OCI-LY1 (cell line): ENCODE data around the gene FOXA3.

ENCODE experiments used
- H2AFZ ChIP-seq: fragments of 200-600 bp; sonication (generic), shearing (Covaris generic); 2 replicates; pipeline ENCODE4 v1.6.0; 2014; ENCODE audit warnings: antibody characterized with exemption, mild to moderate bottlenecking, low read length
- H3F3A ChIP-seq: fragments of 200-600 bp; sonication (generic), shearing (Covaris generic); 2 replicates; pipeline ENCODE4 v1.6.0; 2014; ENCODE audit warnings: mild to moderate bottlenecking, antibody characterized with exemption, low read length, moderate library complexity; ENCODE audit not compliant: insufficient read depth
- H3K27ac ChIP-seq: fragments of 200-600 bp; sonication (generic); 2 replicates; pipeline ENCODE4 v1.5.1; 2014; ENCODE audit warnings: low read length, mixed run types, mild to moderate bottlenecking, low read depth; ENCODE audit not compliant: poor library complexity, severe bottlenecking
- H3K27me3 ChIP-seq: fragments of 200-600 bp; sonication (generic); 2 replicates; pipeline ENCODE4 v1.6.0; 2014; ENCODE audit warnings: antibody characterized with exemption, mild to moderate bottlenecking, low read length, moderate library complexity; ENCODE audit not compliant: insufficient read depth
- H3K36me3 ChIP-seq: fragments of 200-600 bp; sonication (generic); 2 replicates; pipeline ENCODE4 v1.6.1; 2014; ENCODE audit warnings: mild to moderate bottlenecking, antibody characterized with exemption, low read length, moderate library complexity, mixed read lengths; ENCODE audit not compliant: insufficient read depth
- H3K4me1 ChIP-seq: fragments of 200-600 bp; sonication (generic); 2 replicates; pipeline ENCODE4 v1.5.1; 2014; ENCODE audit warnings: mild to moderate bottlenecking, low read length, moderate library complexity; ENCODE audit not compliant: insufficient read depth, severe bottlenecking
- H3K4me2 ChIP-seq: fragments of 200-600 bp; sonication (generic), shearing (Covaris generic); 2 replicates; pipeline ENCODE4 v1.6.1; 2014; ENCODE audit warnings: low read length
- H3K4me3 ChIP-seq: fragments of 200-600 bp; sonication (generic); 2 replicates; pipeline ENCODE4 v1.5.1; 2014; ENCODE audit warnings: low read length, low read depth, mild to moderate bottlenecking, mixed read lengths; ENCODE audit not compliant: poor library complexity, severe bottlenecking
- H3K79me2 ChIP-seq: fragments of 200-600 bp; shearing (Covaris generic); 2 replicates; pipeline ENCODE4 v1.6.1; 2016; ENCODE audit warnings: mixed run types, low read length, mixed read lengths; ENCODE audit not compliant: insufficient read depth
- H3K9ac ChIP-seq: fragments of 200-600 bp; sonication (generic), shearing (Covaris generic); 2 replicates; pipeline ENCODE4 v1.6.1; 2014; ENCODE audit warnings: mild to moderate bottlenecking, low read length, mixed read lengths
- H3K9me2 ChIP-seq: fragments of 200-600 bp; sonication (generic), shearing (Covaris generic); 2 replicates; pipeline ENCODE4 v1.6.1; 2014; ENCODE audit warnings: low read depth, mild to moderate bottlenecking, low read length, mixed read lengths
- H3K9me3 ChIP-seq: fragments of 200-600 bp; shearing (Covaris generic); 2 replicates; pipeline ENCODE4 v1.6.1; 2014; ENCODE audit warnings: low read length, mixed read lengths
- H4K20me1 ChIP-seq: fragments of 200-600 bp; sonication (generic), shearing (Covaris generic); 2 replicates; pipeline ENCODE4 v1.6.0; 2016; ENCODE audit warnings: mild to moderate bottlenecking, low read length; ENCODE audit not compliant: insufficient read depth
- EZH2 ChIP-seq: fragments of 200-600 bp; sonication (generic), shearing (Covaris generic); IDR thresholded peaks from 2 replicates; pipeline ENCODE4 v1.8.0; 2017; ENCODE audit warnings: borderline replicate concordance, mixed run types, mild to moderate bottlenecking, antibody characterized with exemption, low read length, moderate library complexity, mixed read lengths
- TF ChIP-seq, protein P1 (sequence below): fragments of 200-600 bp; sonication (generic), shearing (Covaris generic); IDR thresholded peaks from 2 replicates; pipeline ENCODE4 v1.5.1; 2017; ENCODE audit warnings: mild to moderate bottlenecking, antibody characterized with exemption, low read length, moderate library complexity, mixed read lengths

Gene FOXA3

DNA sequence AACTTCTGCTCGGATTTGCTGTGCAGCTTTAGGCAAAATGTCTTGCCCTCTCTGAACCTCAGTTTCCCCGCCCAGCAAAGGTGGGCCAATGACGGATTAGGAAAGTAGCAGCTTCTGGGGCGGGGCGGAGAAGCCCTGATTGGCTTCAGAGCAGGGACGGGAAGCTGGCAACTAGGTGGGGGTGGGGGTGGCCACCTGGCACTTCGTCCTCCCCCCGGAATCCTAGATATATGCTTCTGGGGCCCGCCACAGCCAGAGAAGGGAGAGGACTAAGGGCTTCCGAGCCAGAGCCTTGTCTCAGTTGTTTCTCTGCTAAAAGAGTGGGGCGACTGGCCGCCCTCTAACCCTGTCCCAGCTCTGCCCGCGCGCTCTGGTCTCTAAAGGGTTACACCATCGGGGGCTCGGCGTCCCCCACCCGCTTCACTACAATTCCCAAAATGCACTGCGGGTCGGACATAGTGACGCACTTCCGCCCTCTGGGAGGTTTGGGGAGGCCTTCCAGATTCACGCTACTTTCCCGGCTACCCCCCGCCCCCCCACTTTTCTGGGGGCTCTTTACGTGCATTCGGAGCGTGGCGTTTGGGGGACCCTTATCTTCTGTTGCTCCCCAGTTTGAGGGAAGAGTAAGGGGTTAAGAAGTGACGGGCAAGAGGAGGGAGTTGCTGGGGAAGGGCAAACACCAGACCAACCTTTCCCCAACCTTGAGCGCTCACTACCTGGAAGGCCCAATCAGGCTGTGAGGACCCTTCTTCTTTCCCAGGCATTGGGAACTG is 22.5 kb downstream of the FOXA3 start:
- H3F3A ChIP-seq = no peaks in the 10 kb centered on the region
- no peak for TF ChIP-seq EZH2
- TF ChIP-seq, protein P1, sequence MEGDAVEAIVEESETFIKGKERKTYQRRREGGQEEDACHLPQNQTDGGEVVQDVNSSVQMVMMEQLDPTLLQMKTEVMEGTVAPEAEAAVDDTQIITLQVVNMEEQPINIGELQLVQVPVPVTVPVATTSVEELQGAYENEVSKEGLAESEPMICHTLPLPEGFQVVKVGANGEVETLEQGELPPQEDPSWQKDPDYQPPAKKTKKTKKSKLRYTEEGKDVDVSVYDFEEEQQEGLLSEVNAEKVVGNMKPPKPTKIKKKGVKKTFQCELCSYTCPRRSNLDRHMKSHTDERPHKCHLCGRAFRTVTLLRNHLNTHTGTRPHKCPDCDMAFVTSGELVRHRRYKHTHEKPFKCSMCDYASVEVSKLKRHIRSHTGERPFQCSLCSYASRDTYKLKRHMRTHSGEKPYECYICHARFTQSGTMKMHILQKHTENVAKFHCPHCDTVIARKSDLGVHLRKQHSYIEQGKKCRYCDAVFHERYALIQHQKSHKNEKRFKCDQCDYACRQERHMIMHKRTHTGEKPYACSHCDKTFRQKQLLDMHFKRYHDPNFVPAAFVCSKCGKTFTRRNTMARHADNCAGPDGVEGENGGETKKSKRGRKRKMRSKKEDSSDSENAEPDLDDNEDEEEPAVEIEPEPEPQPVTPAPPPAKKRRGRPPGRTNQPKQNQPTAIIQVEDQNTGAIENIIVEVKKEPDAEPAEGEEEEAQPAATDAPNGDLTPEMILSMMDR = no peak

DNA sequence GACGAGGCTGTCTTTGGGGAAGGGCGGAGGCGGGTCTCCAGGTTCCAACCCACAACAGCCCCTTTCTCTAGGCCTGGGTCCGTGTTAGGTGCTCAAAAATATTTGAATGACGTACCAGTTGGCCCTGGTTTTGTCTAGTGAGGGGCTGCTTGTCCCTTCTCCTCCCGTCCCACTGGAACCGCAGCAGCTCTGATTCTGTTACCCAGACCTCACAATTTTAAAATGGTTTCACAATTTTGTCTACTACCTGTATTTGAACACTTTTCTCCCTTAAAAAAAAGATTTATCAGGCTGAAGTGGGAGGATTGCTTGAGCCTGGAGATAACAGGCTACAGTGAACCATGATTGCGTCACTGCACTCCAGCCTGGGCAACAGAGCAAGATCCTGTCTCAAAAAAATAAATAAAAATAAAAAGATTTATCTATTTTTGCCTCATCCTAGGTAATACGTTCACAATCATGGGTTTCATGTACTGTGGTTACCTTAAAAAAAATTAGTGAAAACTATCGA is 23.1 kb downstream of the FOXA3 start:
- no peaks in the 10 kb centered on the region for H3F3A ChIP-seq
- TF ChIP-seq, protein P1 = no peak
- TF ChIP-seq EZH2 = no peak
- peak overlapping the region; percentile 94 for H3K4me2 ChIP-seq
- peaks cover 37% of the 10 kb centered on the region for H3K4me1 ChIP-seq
- H3K4me3 ChIP-seq = peak overlapping the region; percentile 79
- no peaks in the 10 kb centered on the region for H4K20me1 ChIP-seq
- H3K27ac ChIP-seq = peak overlapping the region; percentile 82
- no peaks in the 10 kb centered on the region for H3K9me3 ChIP-seq
- H2AFZ ChIP-seq = no peak overlapping the region
- H3K9ac ChIP-seq = peak overlapping the region; percentile 87
- H3K27me3 ChIP-seq = no peaks in the 10 kb centered on the region
- no peaks in the 10 kb centered on the region for H3K9me2 ChIP-seq
- no peaks in the 10 kb centered on the region for H3K79me2 ChIP-seq
- H3K36me3 ChIP-seq = no peaks in the 10 kb centered on the region

More for the DNA sequence above, 22.5 kb downstream of the FOXA3 start:
- H3K9me3 ChIP-seq = no peaks in the 10 kb centered on the region
- no peaks in the 10 kb centered on the region for H3K27me3 ChIP-seq
- H3K9ac ChIP-seq = peak overlapping the region; percentile 87
- H4K20me1 ChIP-seq = no peaks in the 10 kb centered on the region
- H3K4me3 ChIP-seq = peak overlapping the region; percentile 79
- peak overlapping the region; percentile 94 for H3K4me2 ChIP-seq
- no peaks in the 10 kb centered on the region for H3K9me2 ChIP-seq
- peak overlapping the region; percentile 82 for H3K27ac ChIP-seq
- no peaks in the 10 kb centered on the region for H3K79me2 ChIP-seq
- peaks cover 39% of the 10 kb centered on the region for H3K4me1 ChIP-seq
- no peak overlapping the region for H2AFZ ChIP-seq
- no peaks in the 10 kb centered on the region for H3K36me3 ChIP-seq

DNA sequence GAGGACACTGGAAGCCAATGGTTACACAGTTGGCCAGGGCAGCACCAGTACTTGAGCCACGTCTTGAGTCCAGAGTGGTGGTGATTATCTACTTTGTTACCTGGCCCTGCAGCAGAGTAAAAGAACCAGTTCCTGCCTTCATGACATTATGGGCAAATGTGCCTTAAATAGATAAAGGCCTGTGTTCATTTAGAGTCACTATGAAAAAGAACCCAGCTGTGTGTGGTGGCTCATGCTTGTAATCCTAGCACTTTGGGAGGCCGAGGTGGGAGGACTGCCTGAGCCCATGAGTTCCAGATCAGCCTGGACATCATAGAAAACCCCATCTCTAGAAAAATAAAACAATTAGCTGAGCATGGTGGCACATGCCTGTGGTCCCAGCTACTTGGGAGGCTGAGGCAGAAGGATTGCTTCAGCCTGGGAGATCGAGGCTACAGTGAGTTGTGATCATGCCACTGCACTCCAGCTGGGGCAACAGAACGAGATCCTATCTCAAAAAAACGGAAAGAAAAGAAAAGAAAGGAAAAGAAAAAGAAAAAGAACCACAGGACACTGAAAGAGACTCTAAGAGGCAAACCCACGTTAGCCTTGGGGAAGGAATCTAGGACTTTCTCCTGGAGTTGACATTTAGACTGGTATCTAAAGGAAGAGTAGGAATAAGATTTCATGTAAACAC is 25.2 kb downstream of the FOXA3 start:
- no peak overlapping the region for H3K4me3 ChIP-seq
- no peak overlapping the region for H2AFZ ChIP-seq
- H3F3A ChIP-seq = no peaks in the 10 kb centered on the region
- H3K9me2 ChIP-seq = no peaks in the 10 kb centered on the region
- no peaks in the 10 kb centered on the region for H3K9me3 ChIP-seq
- H3K9ac ChIP-seq = no peak overlapping the region
- no peaks in the 10 kb centered on the region for H3K27me3 ChIP-seq
- TF ChIP-seq, protein P1 = no peak
- no peak overlapping the region for H3K27ac ChIP-seq
- no peaks in the 10 kb centered on the region; the same call in 1 of the 2 replicates for H3K36me3 ChIP-seq
- H3K4me1 ChIP-seq = peaks cover 22% of the 10 kb centered on the region
- H4K20me1 ChIP-seq = no peaks in the 10 kb centered on the region
- H3K79me2 ChIP-seq = no peaks in the 10 kb centered on the region
- H3K4me2 ChIP-seq = no peak overlapping the region
